HuH-7 (cell line): Measurements from ENCODE around the gene PHF2.

Experiments
- DNase-seq: peaks from one replicate; pipeline ENCODE4 v3.0.0; 2011; ENCODE audit warnings: low spot score

PHF2 gene

DNA sequence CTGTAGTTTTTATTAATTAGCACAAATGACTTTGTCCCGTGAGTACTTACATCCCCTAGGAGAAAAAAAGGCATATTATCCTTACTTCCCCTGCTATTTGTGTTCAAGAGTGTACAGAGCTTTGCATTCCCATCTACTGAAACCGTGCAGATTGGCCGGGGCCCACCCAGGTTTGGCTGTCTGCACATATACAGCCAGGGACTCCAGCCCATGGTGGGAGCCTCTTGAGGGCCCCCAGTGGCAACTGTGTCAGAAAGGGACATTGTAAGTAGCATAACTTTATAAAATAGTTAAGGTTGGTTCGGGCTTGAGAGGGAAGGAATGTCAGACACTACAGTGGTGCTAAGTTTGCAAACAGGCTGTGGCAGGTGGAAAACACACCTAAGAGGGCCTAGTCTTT lies 24.7 kb downstream of the PHF2 start:
- DNase-seq = no peak

DNA sequence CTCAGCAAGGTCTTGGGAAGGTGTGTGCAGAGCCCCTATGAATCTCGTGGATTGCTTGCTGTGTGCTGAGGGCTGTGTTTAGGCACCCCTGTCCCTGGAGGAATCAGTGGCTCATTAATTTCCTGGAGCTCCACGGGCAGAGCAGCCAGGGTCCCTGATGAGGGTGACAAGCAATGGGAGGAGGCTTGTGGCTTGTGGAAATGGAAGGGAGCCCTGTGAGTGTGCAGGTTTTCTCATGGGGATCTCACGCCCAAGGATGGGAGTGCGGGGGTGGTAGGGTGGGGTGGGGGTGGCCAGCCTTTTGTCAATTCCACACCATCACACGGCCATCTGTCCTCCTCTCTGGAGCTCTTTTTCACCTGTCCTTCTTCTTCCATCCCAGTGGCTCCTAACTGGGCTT lies 25.3 kb downstream of the PHF2 start:
- no peak for DNase-seq

DNA sequence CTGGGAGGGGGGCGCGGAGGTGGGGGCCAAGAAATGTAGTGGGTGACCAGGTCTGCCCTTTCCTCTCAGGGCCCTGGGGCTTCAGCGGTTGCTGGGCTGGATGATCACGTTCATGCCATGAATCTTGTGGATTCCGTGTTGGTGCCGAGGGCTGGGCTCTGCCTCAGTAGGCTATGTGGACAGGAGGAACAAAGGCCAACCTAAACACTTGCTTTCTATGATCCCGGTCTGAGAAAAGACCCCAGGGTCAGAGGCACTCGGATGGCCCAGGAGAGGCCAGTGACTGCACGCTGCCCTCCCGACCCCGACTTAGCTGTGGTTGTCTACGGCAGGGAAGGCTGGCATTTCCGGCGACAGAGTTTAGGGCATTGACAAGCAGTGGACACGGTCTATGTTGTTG lies 26.6 kb downstream of the PHF2 start:
- no peak for DNase-seq

DNA sequence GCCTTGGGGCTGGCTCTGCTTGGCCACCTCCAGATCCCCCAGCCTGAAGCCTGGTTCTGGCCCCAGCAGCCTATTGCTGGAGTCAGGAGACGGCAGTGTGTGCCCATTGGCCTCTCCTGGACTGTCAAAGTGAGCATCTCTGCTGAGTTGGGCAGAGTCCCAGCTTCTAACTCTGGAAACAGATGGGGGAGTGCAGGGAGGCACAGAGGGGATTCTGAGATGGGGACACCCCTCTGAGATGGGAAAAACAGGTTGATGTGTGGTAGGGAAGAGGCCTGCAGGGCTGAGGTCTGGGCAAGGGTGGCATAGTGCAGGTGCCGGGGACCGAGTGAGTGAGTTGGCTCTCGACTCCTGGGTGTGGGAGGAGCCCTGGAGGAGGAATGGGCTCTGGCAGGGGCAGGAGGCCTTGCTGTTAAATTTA lies 27.5 kb downstream of the PHF2 start:
- DNase-seq = no peak

DNA sequence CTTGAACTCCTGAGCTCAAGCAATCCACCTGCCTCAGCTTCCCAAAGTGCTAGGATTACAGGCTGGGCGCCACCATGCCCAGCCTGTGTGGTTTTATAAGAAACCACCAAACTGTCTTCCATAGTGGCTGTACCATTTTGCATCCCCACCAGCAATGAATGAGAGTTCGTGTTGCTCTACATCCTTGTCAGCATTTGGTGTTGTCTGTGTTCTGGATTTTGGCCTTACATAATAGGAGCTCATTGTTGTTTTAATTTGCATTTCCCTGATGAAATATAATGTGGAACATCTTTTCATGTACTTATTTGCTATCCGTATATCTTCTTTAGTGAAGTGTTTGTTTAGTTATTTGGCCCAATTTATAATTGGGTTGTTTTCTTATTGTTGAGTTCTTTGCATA lies 29.8 kb downstream of the PHF2 start:
- DNase-seq = no peak

DNA sequence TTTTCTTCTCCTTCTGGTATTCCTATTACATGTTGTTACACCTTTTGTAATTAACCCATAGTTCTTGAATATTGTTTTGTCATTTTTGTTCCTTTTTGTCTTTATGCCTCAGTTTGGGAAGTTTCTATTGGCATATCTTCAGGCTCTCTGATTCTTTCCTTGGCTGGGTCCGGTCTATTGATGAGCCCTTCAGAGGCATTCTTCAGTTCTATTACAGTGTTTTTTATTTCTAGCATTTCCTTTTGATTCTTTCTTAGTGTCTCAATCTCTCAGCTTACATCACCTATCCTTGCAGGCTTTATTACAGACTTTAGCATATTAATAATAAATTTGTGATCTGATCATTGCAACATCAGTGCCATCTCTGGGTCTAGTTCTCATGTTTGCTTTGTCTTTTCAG lies 33.8 kb downstream of the PHF2 start:
- DNase-seq = no peak

DNA sequence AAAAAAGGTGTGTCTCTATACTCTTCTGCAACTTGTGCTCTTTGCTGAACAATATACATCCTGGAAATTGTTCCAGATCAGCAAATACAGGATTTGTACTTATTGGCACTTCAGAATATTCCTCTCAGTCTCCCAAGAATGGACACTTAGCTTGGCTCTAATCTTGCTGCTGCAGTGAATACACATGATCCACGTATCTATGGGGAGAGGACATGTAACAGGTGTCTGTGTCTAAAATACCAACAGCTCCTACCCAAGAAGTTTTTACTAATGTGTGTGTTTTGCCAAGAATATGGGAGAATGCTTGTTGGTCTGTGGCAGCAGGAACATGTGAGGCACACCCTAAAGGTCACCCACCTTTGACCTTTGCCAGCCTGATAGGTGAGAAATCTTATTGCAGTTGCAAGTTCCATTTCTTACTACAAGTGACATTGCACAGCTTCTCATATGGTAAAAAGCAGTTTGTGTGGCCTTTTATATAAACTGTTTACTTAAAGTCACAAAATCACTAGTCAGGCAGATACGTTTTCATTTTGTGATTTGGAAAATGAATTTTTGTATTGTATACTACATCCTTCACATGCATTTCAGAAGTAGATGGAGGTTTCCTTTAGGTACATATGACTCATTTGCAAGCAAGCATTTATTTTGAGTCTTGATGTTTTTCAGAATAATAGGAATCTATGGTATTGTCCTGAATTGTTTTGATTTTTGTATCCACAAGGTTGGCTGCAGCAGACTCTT lies 35.8 kb downstream of the PHF2 start:
- DNase-seq = no peak

DNA sequence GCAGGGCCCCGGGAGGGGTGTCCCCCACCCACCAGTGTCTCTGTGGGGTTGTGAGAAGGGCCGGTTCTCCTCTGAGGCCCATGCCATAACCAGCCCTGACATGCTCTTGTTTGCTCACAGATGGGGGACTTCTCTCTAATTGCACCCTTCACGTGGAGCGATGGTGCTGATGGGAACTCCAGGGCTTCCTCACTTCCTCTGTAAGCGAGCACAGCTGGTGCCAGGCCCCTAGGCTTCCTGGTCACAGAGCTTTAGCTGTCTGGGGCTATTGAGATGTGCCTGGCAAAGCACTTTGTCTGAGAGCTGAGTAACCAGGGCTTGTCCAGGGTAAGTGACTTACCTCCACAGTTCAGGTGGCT lies 36.4 kb downstream of the PHF2 start:
- no peak for DNase-seq

DNA sequence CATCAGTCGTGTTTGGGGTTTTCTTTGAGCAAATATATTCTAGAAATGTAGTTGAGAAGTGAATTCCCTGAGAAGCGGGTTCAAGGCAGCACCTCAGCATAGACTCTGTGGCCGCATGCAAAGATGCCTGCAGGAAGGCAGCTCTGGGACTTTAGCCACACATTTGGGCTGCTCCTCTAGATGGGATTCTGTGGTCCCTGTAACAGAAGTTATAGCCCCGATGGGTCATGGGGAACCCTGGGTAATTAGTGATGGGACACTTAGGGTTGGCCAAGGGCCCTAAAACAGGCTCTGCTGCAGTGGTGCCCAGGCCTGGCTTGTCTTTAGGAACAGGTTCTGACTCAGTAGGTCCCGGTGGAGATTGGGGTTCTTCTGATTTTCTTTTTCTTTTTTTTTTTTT lies 36.8 kb downstream of the PHF2 start:
- DNase-seq = no peak

DNA sequence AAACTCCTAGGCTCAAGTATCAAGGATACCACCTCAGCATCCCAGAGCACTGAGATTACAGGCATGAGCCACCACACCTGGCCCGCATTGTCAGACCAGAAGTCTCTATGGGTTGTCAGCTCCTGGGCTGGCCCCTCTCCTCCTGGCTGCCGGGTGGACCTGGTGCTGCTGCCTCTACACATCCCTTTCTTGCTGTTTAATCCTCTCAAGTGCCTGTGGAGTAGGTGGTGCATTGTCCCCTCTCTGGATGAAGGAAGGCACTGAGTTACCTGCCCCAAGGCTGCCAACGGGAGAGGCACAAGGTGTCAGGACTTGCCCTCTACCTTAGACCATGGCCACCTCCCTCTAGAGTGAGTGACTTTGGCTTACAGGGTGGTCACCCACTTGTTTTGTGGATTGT lies 37.4 kb downstream of the PHF2 start:
- DNase-seq = no peak

DNA sequence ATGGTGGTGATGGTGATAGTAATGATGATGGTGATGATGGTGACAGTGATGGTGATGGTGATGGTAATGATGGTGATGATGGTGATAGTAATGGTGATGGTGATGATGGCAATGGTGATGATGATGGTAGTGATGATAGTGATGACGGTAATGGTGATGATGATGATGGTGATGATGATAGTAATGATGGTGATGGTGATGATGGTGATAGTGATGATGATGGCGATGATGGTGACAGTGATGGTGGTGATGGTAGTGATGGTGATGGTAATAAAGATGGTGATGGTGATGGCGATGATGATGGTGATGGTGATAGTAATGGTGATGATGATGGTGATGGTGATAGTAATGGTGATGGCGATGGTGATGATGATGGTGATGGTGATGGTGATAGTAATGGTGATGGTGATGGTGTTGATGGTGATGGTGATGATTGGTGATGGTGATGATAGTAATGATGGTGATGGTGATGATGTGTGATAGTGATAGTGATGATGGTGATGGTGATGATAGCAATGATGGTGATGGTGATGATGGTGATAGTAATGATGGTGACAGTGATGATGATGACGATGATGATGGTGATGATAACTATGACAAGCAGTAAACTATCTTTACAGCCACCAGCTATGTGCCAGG lies 38.6 kb downstream of the PHF2 start:
- DNase-seq = no peak

DNA sequence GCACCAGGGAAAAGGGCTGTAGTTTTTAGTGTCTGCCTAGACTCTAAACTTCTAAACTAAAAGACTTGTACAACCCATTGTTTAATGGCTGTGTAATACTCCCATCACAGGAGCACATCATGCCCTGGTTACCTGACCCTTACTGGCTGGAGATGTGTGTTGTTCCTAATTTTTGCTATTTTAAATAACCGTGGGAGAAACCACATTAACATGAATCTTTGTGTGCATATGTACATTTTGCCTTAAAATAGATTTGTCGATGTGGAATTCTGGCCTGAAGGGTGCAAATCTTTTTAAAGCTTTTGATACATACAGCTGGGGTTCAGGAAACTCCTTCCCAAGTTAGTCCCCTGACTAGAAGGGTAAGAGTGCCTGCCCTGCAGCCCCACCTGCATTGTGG lies 39.7 kb downstream of the PHF2 start:
- no peak for DNase-seq

DNA sequence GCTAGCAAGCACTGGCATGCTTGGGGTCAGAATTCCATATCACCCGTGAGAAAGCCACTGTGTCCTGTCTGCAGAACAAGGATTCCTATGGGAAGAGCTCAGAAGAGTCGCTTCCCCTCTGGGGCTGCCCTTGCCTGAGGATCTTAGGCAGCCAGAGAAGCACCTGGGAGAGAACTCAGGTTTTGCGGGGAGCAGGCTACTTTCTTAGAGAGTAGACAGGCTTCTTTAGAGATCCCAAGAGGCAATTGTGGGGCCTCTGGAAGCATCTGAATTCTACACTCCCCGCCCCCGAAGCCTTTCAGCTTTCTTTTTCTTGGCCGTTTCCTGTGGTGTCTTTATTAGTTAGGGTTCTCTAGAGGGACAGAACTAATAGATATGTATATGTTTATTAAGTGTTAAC lies 40.9 kb downstream of the PHF2 start:
- DNase-seq = no peak

DNA sequence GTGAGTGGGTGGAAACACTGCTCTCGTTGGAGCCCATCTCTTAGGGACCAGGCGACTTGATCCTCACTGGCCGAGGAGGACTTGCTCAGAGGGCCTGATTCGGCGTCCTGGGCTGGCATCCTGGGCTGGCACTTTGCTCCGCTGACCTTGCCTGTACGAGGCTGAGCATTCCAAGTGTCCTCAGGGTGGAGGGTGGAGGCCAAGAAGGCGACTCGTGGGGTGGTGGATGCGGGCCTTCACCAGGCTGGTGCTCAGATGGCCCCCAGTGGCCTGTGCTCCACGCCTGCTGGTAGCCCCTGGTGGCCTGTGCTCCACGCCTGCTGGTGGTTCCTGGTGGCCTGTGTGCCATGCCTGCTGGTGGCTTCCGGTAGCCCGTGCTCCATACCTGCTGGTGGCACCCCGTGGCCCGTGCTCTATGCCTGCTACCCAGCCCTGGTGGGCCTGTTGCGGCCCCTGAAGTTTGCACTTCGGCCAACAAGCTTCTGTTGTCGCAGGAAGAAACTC lies 42.9 kb downstream of the PHF2 start:
- no peak for DNase-seq

DNA sequence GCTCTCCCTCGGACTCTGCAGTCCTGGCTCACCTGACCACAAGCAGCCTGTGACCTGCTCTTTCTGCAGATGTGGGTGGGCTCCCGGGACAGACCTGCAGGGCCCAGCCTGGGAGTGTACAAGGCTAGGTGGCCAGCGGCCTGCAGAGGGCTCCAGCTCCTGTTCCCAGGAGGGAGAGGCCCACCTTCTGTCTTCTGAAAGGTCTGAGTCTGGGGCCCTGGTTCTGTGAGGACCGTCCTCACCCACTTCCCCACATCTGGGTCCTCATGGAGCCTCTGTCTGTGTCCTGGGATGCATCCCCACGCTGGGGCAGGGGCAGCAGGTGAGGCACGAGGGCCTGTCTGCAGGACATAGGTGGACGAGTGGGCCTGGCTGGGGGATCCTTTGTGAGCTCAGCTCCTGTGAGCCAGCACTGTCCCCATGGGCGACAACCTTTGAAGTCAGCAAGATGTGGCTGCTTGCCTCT lies 43.7 kb downstream of the PHF2 start:
- DNase-seq = no peak

DNA sequence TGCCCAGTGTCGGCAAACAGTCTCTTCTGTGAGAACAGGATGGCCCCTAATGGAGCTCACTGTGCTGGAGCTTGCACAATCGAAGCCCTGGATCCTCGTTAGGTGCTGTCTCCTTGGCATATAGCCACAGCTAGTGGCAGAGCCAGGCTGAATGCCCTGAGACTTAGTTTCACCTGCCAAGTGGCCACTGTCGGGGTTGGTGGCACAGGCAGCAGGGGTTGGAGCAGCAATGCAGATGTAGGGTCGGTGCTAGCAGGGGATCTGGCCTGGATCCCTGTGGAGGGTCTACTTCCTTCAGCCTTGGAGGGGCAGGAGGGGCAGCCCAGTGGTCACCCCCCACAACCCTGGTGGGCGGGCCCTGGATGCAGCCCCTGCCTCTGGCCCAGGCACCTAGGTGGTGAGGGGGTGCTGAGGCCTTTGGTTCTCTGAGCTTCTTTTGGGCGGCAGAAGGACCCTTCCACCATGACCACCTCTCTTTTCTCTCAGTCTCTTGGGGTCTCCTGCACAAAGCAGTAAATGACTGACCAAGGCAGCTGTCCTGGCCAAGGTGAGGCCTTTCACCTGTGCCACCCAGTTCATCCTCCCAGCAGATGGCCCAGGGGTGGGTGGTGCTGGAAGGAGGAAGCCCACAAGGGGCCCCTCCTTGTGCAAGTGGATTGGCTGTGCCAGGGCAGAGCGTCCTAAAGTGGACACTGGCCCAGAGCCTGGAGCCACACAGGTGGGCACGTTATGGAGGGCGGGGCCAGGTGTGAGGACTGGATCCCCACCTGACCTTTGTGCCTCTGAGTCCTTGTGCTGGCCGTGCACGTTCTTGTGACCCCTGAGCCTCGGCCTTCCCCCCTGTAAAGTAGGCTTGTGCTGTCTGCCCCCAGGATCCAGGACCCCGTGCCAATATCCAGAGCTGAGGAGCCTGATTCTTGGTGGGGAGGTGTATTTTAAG lies 44.8 kb downstream of the PHF2 start:
- DNase-seq = no peak

DNA sequence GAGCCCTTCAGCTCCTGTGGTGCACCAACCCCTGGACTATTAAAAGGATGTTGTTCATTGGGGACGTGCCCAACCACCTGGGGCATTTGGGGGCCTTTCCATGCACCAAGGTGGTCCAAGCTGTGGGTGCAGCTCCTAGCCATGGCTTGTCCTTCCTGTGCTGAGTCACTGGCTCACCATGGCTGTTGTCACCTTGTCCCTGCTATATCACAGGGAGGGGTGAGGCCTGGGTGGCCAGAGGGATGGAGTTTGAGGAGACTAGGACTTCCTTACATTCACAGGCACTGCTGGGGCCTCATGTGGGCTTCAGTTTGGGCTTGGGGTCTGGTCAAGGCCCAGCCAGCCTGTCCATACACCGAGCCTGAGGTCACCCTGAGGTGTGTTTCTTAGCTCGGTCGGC lies 45.5 kb downstream of the PHF2 start:
- DNase-seq = no peak

DNA sequence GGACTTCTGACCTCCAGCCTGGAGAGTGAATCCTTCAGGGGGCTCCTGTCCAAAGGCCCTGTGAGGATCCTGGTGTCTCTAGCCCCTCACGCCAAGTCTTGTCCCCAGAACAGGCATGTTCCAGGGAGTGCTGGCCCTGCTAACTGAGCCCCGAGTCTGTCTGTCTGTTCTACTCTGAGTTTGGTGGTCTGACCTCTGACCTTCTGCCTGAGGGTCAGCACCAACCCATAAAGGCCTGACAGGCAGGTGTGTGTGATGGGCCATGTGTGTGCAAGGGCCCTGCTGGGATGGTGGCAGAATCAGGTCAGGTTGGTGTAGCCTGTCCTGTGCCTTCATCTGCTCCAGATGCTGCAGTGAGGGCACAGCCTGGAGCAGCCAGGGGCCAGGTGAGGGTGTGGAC lies 46.3 kb downstream of the PHF2 start:
- DNase-seq = no peak

DNA sequence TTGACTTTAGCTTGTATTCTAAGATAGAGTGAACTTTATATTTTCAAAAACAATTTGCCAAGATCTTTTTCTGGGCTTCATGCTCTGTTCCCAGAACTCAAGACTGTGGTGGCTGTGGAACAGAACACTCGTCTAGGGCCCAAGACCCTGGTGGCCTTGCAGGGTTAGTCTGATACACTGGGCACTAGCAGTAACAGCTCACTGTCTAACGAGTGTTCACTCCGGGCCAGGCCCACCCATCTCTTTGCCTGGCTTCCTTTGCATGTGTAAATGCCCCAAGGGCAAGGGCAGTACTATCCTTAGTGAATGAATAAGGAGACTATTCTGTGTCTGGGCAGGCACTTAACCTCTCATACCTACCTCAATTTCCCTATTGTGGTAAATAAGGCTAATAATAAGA lies 47.4 kb downstream of the PHF2 start:
- DNase-seq = no peak

DNA sequence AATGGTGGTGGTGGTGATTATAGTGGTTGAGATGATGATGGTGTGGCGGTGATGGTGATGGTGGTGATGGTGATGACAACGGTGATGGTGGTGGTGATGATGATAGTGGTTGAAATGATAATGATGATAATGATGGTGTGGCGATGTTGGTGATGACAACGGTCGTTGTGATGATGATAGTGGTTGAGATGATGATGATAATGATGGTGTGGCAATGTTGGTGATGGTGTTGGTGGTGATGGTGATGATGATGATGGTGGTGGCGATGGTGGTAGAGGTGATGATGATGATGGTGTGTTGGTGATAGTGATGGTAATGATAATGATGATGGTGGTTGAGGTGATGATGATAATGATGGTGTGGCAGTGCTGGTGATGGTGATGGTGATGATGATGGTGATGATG lies 48.0 kb downstream of the PHF2 start:
- no peak for DNase-seq

DNA sequence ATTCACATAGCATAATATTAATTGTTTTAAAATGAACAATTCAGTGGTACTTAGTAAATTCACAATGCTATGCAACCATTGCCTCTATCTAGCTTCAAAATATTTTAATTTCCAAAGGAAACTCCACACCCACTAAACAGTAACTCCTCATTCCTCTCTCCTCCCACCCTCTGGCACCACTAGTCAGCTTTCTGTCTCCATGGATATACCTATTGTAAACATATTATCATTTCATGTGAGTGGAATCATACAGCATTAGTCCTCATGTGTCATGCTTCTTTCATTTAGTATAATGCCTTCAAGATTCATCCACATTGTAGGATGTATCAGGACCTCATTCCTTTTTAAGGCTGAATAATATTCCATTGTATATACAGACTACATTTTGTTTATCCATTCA lies 48.6 kb downstream of the PHF2 start:
- no peak for DNase-seq

DNA sequence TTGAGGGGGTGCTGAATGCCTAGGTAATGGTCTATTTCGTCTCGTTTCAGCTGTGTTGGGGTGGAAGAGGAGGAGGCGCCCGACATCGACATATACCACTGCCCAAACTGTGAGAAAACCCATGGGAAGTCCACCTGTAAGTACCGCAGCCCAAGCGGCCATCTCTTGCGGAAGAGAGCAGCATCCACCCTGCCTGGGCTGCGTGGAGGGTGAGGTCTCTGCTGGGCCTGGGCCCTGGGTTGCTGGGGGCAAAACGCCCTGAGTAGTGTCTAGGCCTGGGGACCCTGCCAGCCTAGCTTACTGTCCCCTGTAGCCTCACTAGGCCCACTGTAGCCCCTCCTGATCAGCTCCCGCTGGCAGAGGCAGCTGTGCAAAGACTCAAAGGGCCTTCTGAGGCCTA lies 53.5 kb downstream of the PHF2 start:
- no peak for DNase-seq
